NCI-H2029 (cell line): ENCODE measurements around the gene SCFD2.
"Not testable (repeated sequence)": the region's sequence is repeated elsewhere in the genome, so short reads cannot be mapped to it uniquely, and the experiment has no call there.

ENCODE experiments used
- DNase-seq: peaks from one replicate; lab custom pipeline; 2025; lab: John Stamatoyannopoulos, UW

SCFD2 gene

DNA sequence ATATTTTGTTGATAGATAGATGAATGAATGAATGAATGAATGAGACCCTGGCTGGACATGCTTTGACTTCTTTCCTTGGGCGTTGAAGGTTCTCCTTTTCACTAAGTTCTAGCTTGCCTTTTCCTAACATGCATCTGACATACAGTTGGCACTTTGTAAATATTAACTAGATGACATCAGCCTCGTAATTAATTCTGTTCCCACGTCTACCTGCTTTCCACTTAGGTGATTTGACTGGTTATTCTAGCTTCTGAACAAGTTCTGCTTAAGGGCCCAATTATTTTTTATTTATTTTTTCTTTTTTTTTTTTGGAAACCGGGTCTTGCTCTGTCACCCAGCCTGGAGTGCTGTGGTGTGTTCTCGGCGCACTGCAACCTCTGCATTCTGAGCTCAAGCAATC, 517.6 kb downstream of the SCFD2 start:
- no peak for DNase-seq

DNA sequence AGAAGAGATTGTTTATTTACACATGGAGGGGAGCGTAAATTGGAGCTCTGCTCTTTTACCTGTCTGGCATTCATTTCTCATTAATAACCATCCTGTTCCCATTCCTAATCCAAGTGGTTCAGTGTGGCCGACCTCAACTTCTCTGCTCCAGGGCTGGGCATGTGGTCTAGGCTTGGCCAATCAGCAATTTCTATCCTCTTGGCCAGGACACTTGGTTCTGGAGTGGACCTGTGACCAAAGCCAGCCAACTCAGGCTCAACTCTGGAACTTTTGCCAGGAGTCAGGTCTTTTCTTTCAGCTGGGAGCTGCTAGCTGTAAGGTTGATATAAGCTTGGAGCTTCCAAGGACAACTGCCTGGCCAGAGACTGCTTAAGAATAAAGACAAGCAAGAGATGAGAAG, 519.4 kb downstream of the SCFD2 start:
- no peak for DNase-seq

GRCh38 chr4:52844596-52844995, 521.3 kb downstream of the SCFD2 start:
- DNase-seq: no peak

DNA sequence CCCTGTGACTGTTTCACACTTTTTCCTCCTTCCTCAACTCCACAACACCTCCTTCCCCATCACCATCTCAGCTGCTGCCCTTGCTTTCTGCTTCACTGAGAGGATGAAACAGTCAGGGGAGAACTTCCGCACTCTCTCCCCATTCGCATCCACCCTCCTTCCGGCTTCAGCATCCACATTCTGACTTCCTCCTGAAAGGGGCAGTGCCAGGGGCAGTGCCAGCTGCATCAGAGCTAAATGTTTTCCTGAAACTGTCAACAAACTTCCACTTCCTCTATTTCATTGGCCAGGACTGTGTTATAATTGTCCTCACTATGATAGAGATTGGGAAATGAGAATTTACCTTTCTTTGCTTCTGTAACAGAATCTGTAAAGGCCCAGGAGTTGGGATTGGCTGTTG, 521.9 kb downstream of the SCFD2 start:
- no peak for DNase-seq

- DNase-seq: no peak
Observed at GRCh38 chr4:52843351-52843750, 522.5 kb downstream of the SCFD2 start.

- DNase-seq: no peak
Observed at GRCh38 chr4:52842792-52843191, 523.1 kb downstream of the SCFD2 start.

DNA sequence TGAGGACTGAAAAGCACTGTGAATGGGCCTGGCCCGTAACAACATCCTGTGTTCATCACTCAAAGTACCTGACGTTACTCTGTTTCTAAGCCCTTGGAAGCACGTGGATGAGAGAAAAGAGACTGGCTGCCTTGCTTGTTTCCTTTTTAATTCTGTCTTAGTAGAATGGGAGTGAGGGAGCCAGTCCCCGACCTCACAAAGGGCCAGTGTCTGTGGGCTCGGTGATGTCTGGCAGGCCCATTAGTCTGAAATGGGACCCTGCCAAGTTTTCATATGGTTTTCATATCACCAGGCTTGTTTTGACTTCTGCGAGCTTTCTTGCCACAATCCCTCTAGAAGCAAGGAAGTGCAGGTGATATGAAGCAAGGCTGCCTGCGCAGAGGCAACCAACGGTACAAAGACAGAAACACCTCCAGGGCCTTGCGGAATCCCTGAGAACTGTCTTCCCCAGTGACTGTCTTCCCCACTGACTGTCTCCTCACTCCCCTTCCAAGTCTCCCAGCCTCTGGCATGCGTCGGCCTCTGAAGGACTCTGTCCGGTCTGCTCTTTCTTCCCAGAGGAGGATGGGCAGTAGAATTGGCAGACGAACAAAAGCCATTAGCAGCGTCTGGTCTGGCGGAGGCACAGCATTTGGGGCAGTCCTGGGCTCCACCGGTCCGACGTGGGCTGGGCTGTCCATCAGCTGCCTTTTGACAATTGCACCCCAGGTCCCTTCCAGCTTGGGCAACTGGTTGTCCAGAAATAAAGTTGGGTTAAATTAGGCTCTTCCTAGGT, 524.0 kb downstream of the SCFD2 start:
- DNase-seq: no peak

- no peak for DNase-seq
Observed at GRCh38 chr4:52840531-52841370, 525.1 kb downstream of the SCFD2 start.

DNA sequence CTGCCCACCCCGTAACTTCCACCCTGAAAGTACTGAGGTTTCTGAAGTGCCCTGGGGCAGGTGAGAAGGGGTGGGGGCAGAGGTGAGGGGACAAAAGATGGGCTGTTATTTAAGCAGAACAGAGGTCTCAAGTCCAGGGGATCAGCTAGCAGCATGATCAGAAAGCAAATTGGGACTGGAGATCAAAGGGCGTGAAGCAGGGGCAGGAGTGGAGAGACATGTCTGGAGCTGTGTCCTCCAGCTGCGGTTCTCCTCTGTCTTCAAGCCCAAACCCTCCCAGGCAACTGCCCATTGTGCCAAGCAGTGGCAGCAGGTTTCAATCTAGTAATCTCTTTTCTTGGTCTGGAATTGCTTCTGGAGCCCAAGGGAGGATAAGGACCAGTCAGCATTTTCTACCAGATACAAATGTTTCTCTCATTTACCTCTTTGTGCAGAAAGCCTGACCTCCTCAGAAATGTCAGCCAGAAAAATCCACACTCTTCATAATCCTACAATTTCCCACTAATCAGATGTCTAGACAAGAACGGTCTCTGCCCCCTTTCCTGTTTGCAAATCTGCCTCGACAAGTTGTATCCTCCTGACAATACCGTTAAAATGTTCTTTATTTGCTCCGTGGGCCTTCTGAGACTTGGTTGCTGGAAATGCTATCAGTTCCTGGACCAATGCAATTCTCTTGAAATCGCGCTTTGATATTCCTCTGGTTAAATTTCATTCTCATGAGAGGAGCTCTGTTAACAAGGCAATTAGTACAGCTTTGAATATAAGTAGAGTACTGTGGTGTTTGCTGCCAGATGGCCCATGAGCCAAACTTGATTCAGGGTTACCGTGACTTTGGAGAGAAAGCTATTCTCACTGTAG, 526.9 kb downstream of the SCFD2 start:
- DNase-seq: no peak

DNA sequence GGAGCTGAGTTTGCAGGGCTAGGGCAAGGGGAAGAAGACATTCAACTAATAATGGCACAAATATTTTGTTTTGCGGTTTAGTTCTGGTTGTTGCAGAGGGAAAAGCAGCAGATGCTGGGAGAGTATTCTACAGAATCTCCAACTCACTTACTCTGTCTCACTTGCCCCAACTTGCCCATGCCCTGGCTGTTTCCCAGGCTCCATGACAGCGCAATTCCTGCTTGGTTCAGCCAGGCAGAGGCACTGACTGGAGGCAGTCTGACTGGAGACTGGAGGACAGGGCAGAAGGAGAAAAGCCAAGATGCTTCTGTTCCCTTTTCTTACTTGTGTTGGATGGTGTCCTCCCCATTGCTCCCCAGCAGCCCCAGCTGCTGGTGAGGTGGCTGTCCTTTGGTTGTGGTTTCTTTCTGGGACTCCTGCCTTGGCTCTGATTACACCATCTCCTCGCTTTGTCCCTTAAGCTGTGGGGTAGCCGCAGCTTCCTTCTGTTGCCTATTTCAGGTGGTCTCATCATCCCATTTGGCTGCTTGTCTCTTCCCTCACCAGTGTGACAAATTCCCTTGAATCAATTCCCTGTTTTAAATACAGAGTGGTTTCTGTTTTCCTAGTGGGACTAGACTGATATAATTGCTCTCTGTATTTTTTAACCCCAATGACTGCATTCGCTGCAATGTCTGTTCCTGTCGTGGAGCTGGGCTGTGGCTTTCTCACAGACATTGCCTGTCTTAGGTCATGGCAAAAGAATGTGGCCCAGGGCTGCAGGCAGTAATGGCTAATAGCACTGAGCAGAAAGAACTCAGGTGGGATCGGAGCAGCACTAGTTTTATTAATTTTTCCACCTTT, 527.9 kb downstream of the SCFD2 start:
- no peak for DNase-seq

GRCh38 chr4:52836678-52837077, 529.2 kb downstream of the SCFD2 start:
- no peak for DNase-seq

GRCh38 chr4:52836120-52836519, 529.7 kb downstream of the SCFD2 start:
- DNase-seq: no peak

GRCh38 chr4:52834641-52835456, 531.0 kb downstream of the SCFD2 start:
- not testable (repeated sequence) for DNase-seq

GRCh38 chr4:52833941-52834525, 531.8 kb downstream of the SCFD2 start:
- no peak for DNase-seq

GRCh38 chr4:52825460-52826090, 540.3 kb downstream of the SCFD2 start:
- no peak for DNase-seq

- DNase-seq: peak; percentile 57
Observed at GRCh38 chr4:52824603-52825459, 541.0 kb downstream of the SCFD2 start.

GRCh38 chr4:52824270-52824602, 541.6 kb downstream of the SCFD2 start:
- DNase-seq: no peak

- DNase-seq: no peak
Observed at GRCh38 chr4:52823702-52824092, 542.2 kb downstream of the SCFD2 start.
